A549 (cell line): ENCODE measurements around the gene DUSP28.
A peak's percentile ranks its signal among the peaks of the same experiment; 100 is the strongest.

Experiments
- GATA3 ChIP-seq: IDR thresholded peaks from 2 replicates; pipeline ENCODE4 v1.6.1; 2012; ENCODE audit warnings: borderline replicate concordance
- HDAC2 ChIP-seq: fragments of 200-600 bp; sonication (generic); IDR thresholded peaks from 2 replicates; pipeline ENCODE4 v1.6.1; 2016
- JUN ChIP-seq, 2 experiments: fragments of >200 bp; sonication (Bioruptor Twin); formaldehyde crosslinking; IDR thresholded peaks; 2 replicates in 1 of 2; 3 replicates in 1 of 2; pipeline ENCODE4 v1.6.1; 2016 to 2017
- NFE2L2 ChIP-seq: fragments of 150-350 bp; conservative IDR thresholded peaks from 2 replicates; pipeline ENCODE4 v1.6.1; 2014; ENCODE audit warnings: low read length
- POLR2A ChIP-seq: IDR thresholded peaks from 2 replicates; pipeline ENCODE4 v1.6.1; 2012; ENCODE audit warnings: mild to moderate bottlenecking, low read length
- RAD21 ChIP-seq, 2 experiments: fragments of >200 bp in 1 of 2; sonication (Bioruptor Twin) in 1 of 2; formaldehyde crosslinking in 1 of 2; IDR thresholded peaks in 1 of 2; conservative IDR thresholded peaks in 1 of 2; 2 replicates in 1 of 2; 3 replicates in 1 of 2; pipeline ENCODE4 v1.6.1; 2012 to 2018; ENCODE audit warnings: inconsistent platforms in 1 of 2
- ZC3H11A ChIP-seq: fragments of 450-650 bp; IDR thresholded peaks from 2 replicates; pipeline ENCODE4 v1.6.1; 2014; ENCODE audit warnings: antibody characterized with exemption, mild to moderate bottlenecking
- ZNF302 ChIP-seq: fragments of 250-450 bp; sonication (Bioruptor Pico); IDR thresholded peaks from 2 replicates; pipeline ENCODE4 v1.9.0; 2021; ENCODE audit warnings: inconsistent platforms, mild to moderate bottlenecking, moderate library complexity
- ZSCAN20 ChIP-seq: fragments of 250-450 bp; sonication (Bioruptor Pico); IDR thresholded peaks from 2 replicates; pipeline ENCODE4 v1.8.0; 2022; ENCODE audit warnings: mild to moderate bottlenecking, moderate library complexity
- TF ChIP-seq, protein P1 (sequence below): fragments of >200 bp; sonication (Bioruptor Twin); formaldehyde crosslinking; IDR thresholded peaks from 3 replicates; pipeline ENCODE4 v1.6.1; 2016
- TF ChIP-seq, protein P2 (sequence below): fragments of >200 bp; sonication (Bioruptor Twin); formaldehyde crosslinking; IDR thresholded peaks from 3 replicates; pipeline ENCODE4 v1.5.1; 2016
- TF ChIP-seq, protein P3 (sequence below): IDR thresholded peaks from 2 replicates; pipeline ENCODE4 v1.6.1; 2012
- TF ChIP-seq, protein P4 (sequence below): fragments of 250-450 bp; sonication (Bioruptor Pico); IDR thresholded peaks from 2 replicates; pipeline ENCODE4 v1.5.0; 2021; ENCODE audit warnings: mild to moderate bottlenecking, moderate library complexity, borderline replicate concordance
- TF ChIP-seq, protein P5 (sequence below): IDR thresholded peaks from 2 replicates; pipeline ENCODE4 v1.6.1; 2012

DNA sequence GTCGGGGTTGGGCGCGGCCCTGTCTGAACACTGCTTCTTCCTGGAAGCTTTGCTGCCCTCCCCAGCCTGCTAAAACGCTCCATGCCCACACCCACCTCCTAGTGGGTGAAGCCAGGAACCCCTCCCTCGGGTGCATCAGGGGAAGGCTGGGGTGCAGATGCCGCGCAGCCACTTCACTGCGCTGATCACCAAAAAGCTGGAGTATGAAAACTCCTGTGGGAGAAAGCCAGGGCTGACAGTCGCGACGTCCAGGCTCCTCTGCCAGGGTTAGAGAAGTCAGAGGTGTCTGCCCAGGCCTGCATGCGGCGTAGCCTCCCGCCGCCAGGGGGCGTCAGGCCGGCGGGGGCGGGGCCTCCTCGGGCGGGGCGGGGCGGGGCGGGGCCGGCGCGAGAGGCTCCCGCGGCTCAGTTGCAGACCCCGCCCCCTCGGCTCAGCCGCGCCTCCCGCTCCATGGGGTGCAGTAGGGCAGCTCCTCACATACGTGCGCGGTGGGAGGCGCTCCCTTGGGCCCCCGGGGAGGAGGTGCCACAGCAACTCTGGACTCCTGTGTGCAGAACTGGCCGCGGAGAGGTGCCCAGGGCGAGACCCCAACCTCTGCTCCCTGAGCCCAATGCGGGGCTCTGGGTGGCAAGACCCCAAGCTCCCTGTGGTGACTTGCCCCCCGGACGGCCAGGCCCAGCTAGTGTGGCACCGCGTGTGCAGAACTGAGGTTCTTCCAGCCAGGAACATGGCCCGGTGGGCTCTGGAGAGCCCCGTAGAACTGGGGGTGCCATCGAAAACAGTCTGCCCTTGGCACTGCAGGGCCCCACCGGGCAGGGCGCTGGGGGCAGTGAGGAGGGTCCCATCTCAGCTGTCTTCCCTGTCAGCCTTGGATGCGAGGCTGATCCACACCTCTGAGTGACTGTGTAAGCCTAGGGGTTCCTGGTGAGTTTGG lies 6.3 kb downstream of the DUSP28 start:
- TF ChIP-seq, protein P1, sequence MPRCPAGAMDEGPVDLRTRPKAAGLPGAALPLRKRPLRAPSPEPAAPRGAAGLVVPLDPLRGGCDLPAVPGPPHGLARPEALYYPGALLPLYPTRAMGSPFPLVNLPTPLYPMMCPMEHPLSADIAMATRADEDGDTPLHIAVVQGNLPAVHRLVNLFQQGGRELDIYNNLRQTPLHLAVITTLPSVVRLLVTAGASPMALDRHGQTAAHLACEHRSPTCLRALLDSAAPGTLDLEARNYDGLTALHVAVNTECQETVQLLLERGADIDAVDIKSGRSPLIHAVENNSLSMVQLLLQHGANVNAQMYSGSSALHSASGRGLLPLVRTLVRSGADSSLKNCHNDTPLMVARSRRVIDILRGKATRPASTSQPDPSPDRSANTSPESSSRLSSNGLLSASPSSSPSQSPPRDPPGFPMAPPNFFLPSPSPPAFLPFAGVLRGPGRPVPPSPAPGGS, result no peak
- TF ChIP-seq ZNF302 (CRISPR knock-in tag) (no peak), RAD21 (conservative IDR thresholded peaks at IDR 0.05 in 1 of 2, IDR thresholded peaks at IDR 0.05 in 1 of 2) (peak in 1 of 2 experiments; percentile 31; a peak in 1 of 5 replicates), POLR2A (peak; percentile 40; the same call in 1 of the 2 replicates), GATA3 (no peak), ZC3H11A (no peak), NFE2L2 (no peak), JUN (IDR thresholded peaks at IDR 0.05) (no peak; a peak in 2 of 5 replicates), HDAC2 (no peak), ZSCAN20 (no peak)
- TF ChIP-seq, protein P2, sequence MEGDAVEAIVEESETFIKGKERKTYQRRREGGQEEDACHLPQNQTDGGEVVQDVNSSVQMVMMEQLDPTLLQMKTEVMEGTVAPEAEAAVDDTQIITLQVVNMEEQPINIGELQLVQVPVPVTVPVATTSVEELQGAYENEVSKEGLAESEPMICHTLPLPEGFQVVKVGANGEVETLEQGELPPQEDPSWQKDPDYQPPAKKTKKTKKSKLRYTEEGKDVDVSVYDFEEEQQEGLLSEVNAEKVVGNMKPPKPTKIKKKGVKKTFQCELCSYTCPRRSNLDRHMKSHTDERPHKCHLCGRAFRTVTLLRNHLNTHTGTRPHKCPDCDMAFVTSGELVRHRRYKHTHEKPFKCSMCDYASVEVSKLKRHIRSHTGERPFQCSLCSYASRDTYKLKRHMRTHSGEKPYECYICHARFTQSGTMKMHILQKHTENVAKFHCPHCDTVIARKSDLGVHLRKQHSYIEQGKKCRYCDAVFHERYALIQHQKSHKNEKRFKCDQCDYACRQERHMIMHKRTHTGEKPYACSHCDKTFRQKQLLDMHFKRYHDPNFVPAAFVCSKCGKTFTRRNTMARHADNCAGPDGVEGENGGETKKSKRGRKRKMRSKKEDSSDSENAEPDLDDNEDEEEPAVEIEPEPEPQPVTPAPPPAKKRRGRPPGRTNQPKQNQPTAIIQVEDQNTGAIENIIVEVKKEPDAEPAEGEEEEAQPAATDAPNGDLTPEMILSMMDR, result peak; percentile 92
- TF ChIP-seq, protein P3, sequence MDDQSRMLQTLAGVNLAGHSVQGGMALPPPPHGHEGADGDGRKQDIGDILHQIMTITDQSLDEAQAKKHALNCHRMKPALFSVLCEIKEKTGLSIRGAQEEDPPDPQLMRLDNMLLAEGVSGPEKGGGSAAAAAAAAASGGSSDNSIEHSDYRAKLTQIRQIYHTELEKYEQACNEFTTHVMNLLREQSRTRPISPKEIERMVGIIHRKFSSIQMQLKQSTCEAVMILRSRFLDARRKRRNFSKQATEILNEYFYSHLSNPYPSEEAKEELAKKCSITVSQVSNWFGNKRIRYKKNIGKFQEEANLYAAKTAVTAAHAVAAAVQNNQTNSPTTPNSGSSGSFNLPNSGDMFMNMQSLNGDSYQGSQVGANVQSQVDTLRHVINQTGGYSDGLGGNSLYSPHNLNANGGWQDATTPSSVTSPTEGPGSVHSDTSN, result no peak; the same call in 1 of the 2 replicates
- TF ChIP-seq, protein P4, sequence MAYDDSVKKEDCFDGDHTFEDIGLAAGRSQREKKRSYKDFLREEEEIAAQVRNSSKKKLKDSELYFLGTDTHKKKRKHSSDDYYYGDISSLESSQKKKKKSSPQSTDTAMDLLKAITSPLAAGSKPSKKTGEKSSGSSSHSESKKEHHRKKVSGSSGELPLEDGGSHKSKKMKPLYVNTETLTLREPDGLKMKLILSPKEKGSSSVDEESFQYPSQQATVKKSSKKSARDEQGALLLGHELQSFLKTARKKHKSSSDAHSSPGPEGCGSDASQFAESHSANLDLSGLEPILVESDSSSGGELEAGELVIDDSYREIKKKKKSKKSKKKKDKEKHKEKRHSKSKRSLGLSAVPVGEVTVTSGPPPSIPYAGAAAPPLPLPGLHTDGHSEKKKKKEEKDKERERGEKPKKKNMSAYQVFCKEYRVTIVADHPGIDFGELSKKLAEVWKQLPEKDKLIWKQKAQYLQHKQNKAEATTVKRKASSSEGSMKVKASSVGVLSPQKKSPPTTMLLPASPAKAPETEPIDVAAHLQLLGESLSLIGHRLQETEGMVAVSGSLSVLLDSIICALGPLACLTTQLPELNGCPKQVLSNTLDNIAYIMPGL (CRISPR knock-in tag), result no peak
- TF ChIP-seq, protein P5, sequence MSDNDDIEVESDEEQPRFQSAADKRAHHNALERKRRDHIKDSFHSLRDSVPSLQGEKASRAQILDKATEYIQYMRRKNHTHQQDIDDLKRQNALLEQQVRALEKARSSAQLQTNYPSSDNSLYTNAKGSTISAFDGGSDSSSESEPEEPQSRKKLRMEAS, result peak; percentile 58; the same call in 1 of the 2 replicates
